ENCODE data around the gene NTN5. TPM values are rescaled to one million over a fixed set of nuclear protein-coding genes. Genes with fewer than 3 reads are reported as not detected.

The NTN5 gene
- total and polyA plus RNA-seq, 10 of the 15 experiments (the other 5 are each of a cell fraction or from before 2014, with no cell fraction given), result 0.07 to 0.22 TPM; not detected in 8

- Histone ChIP-seq H3K4me3 (peak overlapping the region; percentile 72), H4K20me1 (ENCODE audit: control insufficient read depth, insufficient read depth) (no peaks in the 10 kb centered on the region), H3K4me2 (ENCODE audit: control insufficient read depth, insufficient read depth) (peak overlapping the region; percentile 97), H3K79me2 (ENCODE audit: control insufficient read depth, insufficient read depth, low read length) (peaks cover 27% of the 10 kb centered on the region), H3K27ac (ENCODE audit: control insufficient read depth, insufficient read depth) (peak overlapping the region; percentile 67), H3K9me3 (replicated peaks; ENCODE audit: control insufficient read depth, insufficient read depth, low read length) (no peaks in the 10 kb centered on the region), H3K36me3 (ENCODE audit: control insufficient read depth in 2 of 2, insufficient read depth in 2 of 2, low read length in 1 of 2) (peaks cover 2 to 3% of the 10 kb centered on the region in 2 experiments; a peak in 2 of 4 replicates), H3K4me1 (ENCODE audit: control insufficient read depth, insufficient read depth, low read length) (peaks cover 19% of the 10 kb centered on the region), H2AFZ (ENCODE audit: control insufficient read depth, low read depth, low read length) (peak overlapping the region; percentile 73), H3K27me3 (replicated peaks in 1 of 2; ENCODE audit: control insufficient read depth in 2 of 2, insufficient read depth in 2 of 2, low read length in 1 of 2) (no peaks in the 10 kb centered on the region), H3K9ac (ENCODE audit: control insufficient read depth, insufficient read depth, low read length) (peak overlapping the region; percentile 64)
- in situ Hi-C loops (cut with MboI) (no loop called here), intact Hi-C loops (cut with micrococcal nuclease; ENCODE audit: unreplicated experiment) (no loop called here)
- peak; percentile 81 for DNase-seq (ENCODE audit: low read depth, low spot score)
- no TSS peak for BruUV-seq (replicated peaks)
- POLR2A ChIA-PET, result interaction anchor here (0.6 to 6.6 kb wide), 6 partner anchors 10 to 1202 kb away, joined by 3 to 62 read pairs (median 4); no protein-coding TSS in a partner anchor
- under 1% methylated on average over 40 of the region's 40 CpGs for WGBS (ENCODE audit: insufficient coverage, insufficient replicate concordance, low lambda C conversion rate, missing lambda C conversion rate)
- ATAC-seq, result peak; percentile 91
- peak; percentile 90 for FAIRE-seq
- CTCF ChIA-PET, result interaction anchor here (0.8 to 2.3 kb wide), 3 partner anchors 10 to 40 kb away, joined by 3 to 9 read pairs (median 3); partner anchors contain the start of gene CA11
- RAD21 ChIA-PET (ENCODE audit: unreplicated experiment), result interaction anchor here (0.7 to 1.0 kb wide), 4 partner anchors 10 to 171 kb away, joined by 3 to 10 read pairs (median 3); no protein-coding TSS in a partner anchor
- SMC1A ChIA-PET (ENCODE audit: uncharacterized antibody, unreplicated experiment), result interaction anchor here (1.5 to 3.0 kb wide), 2 partner anchors 10 to 21 kb away, joined by 3 to 22 read pairs; no protein-coding TSS in a partner anchor
- TF ChIP-seq SIN3A (IDR thresholded peaks at IDR 0.05; ENCODE audit: low read depth, low read length) (0 out of 2 replicates have a peak, but pooled peaks have one; percentile 25), BRCA1 (IDR thresholded peaks at IDR 0.05; ENCODE audit: low read depth, low read length) (peak; percentile 64), RELB (IDR thresholded peaks at IDR 0.05; ENCODE audit: low read depth) (0 out of 2 replicates have a peak, but pooled peaks have one; percentile 6), NFYA (IDR thresholded peaks at IDR 0.05; ENCODE audit: borderline replicate concordance, low read depth, low read length) (no peak), NFYB (IDR thresholded peaks at IDR 0.05; ENCODE audit: insufficient read depth, low read depth, low read length) (peak; percentile 85), ZNF217 (IDR thresholded peaks at IDR 0.05) (no peak), USF2 (IDR thresholded peaks at IDR 0.05; ENCODE audit: borderline replicate concordance, low read depth, low read length) (no peak), CHD2 (IDR thresholded peaks at IDR 0.05; ENCODE audit: borderline replicate concordance, low read depth, low read length) (peak; percentile 95), LARP7 (IDR thresholded peaks at IDR 0.05) (0 out of 2 replicates have a peak, but pooled peaks have one; percentile 9), E4F1 (IDR thresholded peaks at IDR 0.05; ENCODE audit: borderline replicate concordance, partially characterized antibody) (no peak), RFX5 (IDR thresholded peaks at IDR 0.05; ENCODE audit: low read depth, low read length) (peak; percentile 62; the same call in 1 of the 2 replicates), SIX5 (IDR thresholded peaks at IDR 0.05; ENCODE audit: low read depth, low read length, severe bottlenecking) (peak; percentile 76), CREB1 (IDR thresholded peaks at IDR 0.05; ENCODE audit: low read depth) (peak; percentile 92), ATF2 (IDR thresholded peaks at IDR 0.05; ENCODE audit: low read length) (no peak), HCFC1 (IDR thresholded peaks at IDR 0.05; ENCODE audit: low read length) (peak; percentile 84), FOS (IDR thresholded peaks at IDR 0.05; ENCODE audit: borderline replicate concordance, extremely low read depth, insufficient read length) (peak; percentile 21), SMAD1 (IDR thresholded peaks at IDR 0.05; ENCODE audit: low read depth, partially characterized antibody) (no peak)
These were observed 48.7 kb downstream of the NTN5 start for GRCh38 chr19:48624067-48624594.

Data from GM12878 (cell line).